H1 (cell line): ENCODE data around the gene RBM10. TPM values are rescaled to one million over a fixed set of nuclear protein-coding genes. Genes with fewer than 3 reads are reported as not detected.

Experiments used
- CTCF ChIA-PET: fragments of 300-600 bp; sonication (Branson Sonifier 250); formaldehyde crosslinking; loops from one replicate; lab custom pipeline; 2021; ENCODE audit not compliant: partially characterized antibody; lab: Charles Lee
- POLR2A ChIA-PET: fragments of 300-600 bp; sonication (Branson Sonifier 250); formaldehyde crosslinking; loops from one replicate; lab custom pipeline; 2021; ENCODE audit warnings: inconsistent platforms; ENCODE audit not compliant: partially characterized antibody; lab: Charles Lee
- DNase-seq, 2 experiments: peaks; one replicate each; pipeline versions ENCODE4 v3.0.0 to v3.0.0-alpha.2; 2010 to 2022; ENCODE audit warnings: low spot score in 2 of 2, low read depth in 1 of 2, mixed read lengths in 1 of 2
- FAIRE-seq: peaks from 2 replicates; lab custom pipeline; 2011; peaks lifted over from hg19 to GRCh38; lab: Jason Lieb, UNC
- H2AFZ ChIP-seq: 2 replicates; pipeline ENCODE4 v1.8.1; 2012; ENCODE audit warnings: low read length, inconsistent platforms
- H2AK5ac ChIP-seq: 2 replicates; pipeline ENCODE4 v1.6.1; 2013; ENCODE audit warnings: low read depth, low read length
- H2BK120ac ChIP-seq: replicated peaks from 2 replicates; pipeline ENCODE3; 2013; ENCODE audit warnings: low read depth, low read length, inconsistent platforms
- H2BK12ac ChIP-seq: 2 replicates; pipeline ENCODE4 v1.6.1; 2013; ENCODE audit warnings: low read depth, low read length
- H2BK15ac ChIP-seq: 2 replicates; pipeline ENCODE4 v1.6.1; 2013; ENCODE audit warnings: low read length
- H2BK20ac ChIP-seq: 2 replicates; pipeline ENCODE4 v1.6.1; 2013; ENCODE audit warnings: low read length
- H2BK5ac ChIP-seq: 2 replicates; pipeline ENCODE4 v1.6.1; 2013; ENCODE audit warnings: low read depth, low read length
- H3K14ac ChIP-seq: 2 replicates; pipeline ENCODE4 v1.6.1; 2013; ENCODE audit warnings: inconsistent platforms; ENCODE audit not compliant: insufficient read length
- H3K18ac ChIP-seq: 2 replicates; pipeline ENCODE4 v1.6.1; 2013; ENCODE audit warnings: low read length; ENCODE audit errors: extremely low read depth
- H3K23ac ChIP-seq: 2 replicates; pipeline ENCODE4 v1.6.1; 2013; ENCODE audit warnings: inconsistent platforms; ENCODE audit not compliant: insufficient read length
- H3K23me2 ChIP-seq: 2 replicates; pipeline ENCODE4 v1.6.1; 2013; ENCODE audit warnings: low read depth, low read length
- H3K27ac ChIP-seq: 2 replicates; pipeline ENCODE4 v1.6.1; 2011; ENCODE audit warnings: low read depth, low read length, inconsistent platforms
- H3K27me3 ChIP-seq, 4 experiments: replicated peaks in 1 of 4; 1 replicate in 1 of 4; 2 replicates in 3 of 4; pipeline versions ENCODE4 v1.6.1 to v1.8.1; 2011 to 2013; ENCODE audit warnings: low read length in 3 of 4, mild to moderate bottlenecking in 3 of 4, inconsistent platforms in 2 of 4, mixed read lengths in 2 of 4, moderate library complexity in 1 of 4; ENCODE audit not compliant: control insufficient read depth in 3 of 4, insufficient read depth in 3 of 4; ENCODE audit errors: extremely low read depth in 1 of 4
- H3K36me3 ChIP-seq, 4 experiments: 2 replicates each; pipeline versions ENCODE4 v1.6.1 to v1.8.1; 2011 to 2013; ENCODE audit warnings: mild to moderate bottlenecking in 4 of 4, low read length in 3 of 4, moderate library complexity in 2 of 4, control low read depth in 1 of 4, inconsistent platforms in 1 of 4; ENCODE audit not compliant: insufficient read depth in 4 of 4, control insufficient read depth in 2 of 4
- H3K4ac ChIP-seq: replicated peaks from 2 replicates; pipeline ENCODE3; 2013; ENCODE audit warnings: low read length, low read depth, mixed read lengths, inconsistent platforms; ENCODE audit not compliant: insufficient read length
- H3K4me1 ChIP-seq, 4 experiments: replicated peaks in 1 of 4; 1 replicate in 1 of 4; 2 replicates in 3 of 4; pipeline versions ENCODE4 v1.6.1 to v1.8.1; 2011 to 2013; ENCODE audit warnings: low read length in 3 of 4, inconsistent platforms in 2 of 4, mixed read lengths in 1 of 4; ENCODE audit not compliant: insufficient read depth in 4 of 4, control insufficient read depth in 3 of 4
- H3K4me2 ChIP-seq, 2 experiments: 2 replicates each; pipeline versions ENCODE4 v1.6.1 to v1.8.1; 2011 to 2013; ENCODE audit warnings: low read depth in 2 of 2, low read length in 2 of 2, control low read depth in 1 of 2, inconsistent platforms in 1 of 2, mild to moderate bottlenecking in 1 of 2; ENCODE audit not compliant: insufficient read depth in 1 of 2
- H3K4me3 ChIP-seq, 4 experiments: fragments of 200-600, 300-600 bp in 1 of 4; sonication (generic), shearing (Covaris generic), sonication (Bioruptor Twin) in 1 of 4; 2 replicates each; pipeline versions ENCODE4 v1.5.1 to v1.8.1; 2011 to 2016; ENCODE audit warnings: low read length in 4 of 4, low read depth in 3 of 4, control low read depth in 2 of 4, inconsistent platforms in 2 of 4, mild to moderate bottlenecking in 2 of 4, mixed read lengths in 1 of 4, moderate library complexity in 1 of 4; ENCODE audit not compliant: insufficient read depth in 2 of 4; ENCODE audit errors: extremely low read depth in 1 of 4
- H3K56ac ChIP-seq: replicated peaks from 2 replicates; pipeline ENCODE3; 2013; ENCODE audit warnings: low read depth, mild to moderate bottlenecking, mixed read lengths, low read length, inconsistent platforms; ENCODE audit not compliant: insufficient read length
- H3K79me1 ChIP-seq: 2 replicates; pipeline ENCODE4 v1.6.1; 2013; ENCODE audit warnings: low read depth, low read length, control low read depth
- H3K79me2 ChIP-seq, 2 experiments: 2 replicates each; pipeline versions ENCODE4 v1.6.1 to v1.8.1; 2012 to 2013; ENCODE audit warnings: low read length in 2 of 2, mild to moderate bottlenecking in 2 of 2, inconsistent platforms in 1 of 2; ENCODE audit not compliant: insufficient read depth in 2 of 2, control insufficient read depth in 1 of 2
- H3K9ac ChIP-seq, 4 experiments: replicated peaks in 1 of 4; 1 replicate in 1 of 4; 2 replicates in 3 of 4; pipeline versions ENCODE4 v1.6.1 to v1.8.1; 2011 to 2013; ENCODE audit warnings: low read depth in 3 of 4, low read length in 3 of 4, control low read depth in 2 of 4, mild to moderate bottlenecking in 2 of 4, moderate library complexity in 2 of 4, inconsistent platforms in 1 of 4; ENCODE audit errors: extremely low read depth in 1 of 4
- H3K9me3 ChIP-seq, 2 experiments: 2 replicates each; pipeline versions ENCODE4 v1.6.1 to v1.8.1; 2012 to 2013; ENCODE audit warnings: mild to moderate bottlenecking in 2 of 2, moderate library complexity in 2 of 2, control low read depth in 1 of 2, inconsistent platforms in 1 of 2, low read depth in 1 of 2, low read length in 1 of 2, mixed read lengths in 1 of 2; ENCODE audit not compliant: insufficient read depth in 2 of 2
- H4K20me1 ChIP-seq, 2 experiments: replicated peaks in 1 of 2; 2 replicates each; pipeline versions ENCODE3 to v1.8.1; 2011 to 2013; ENCODE audit warnings: inconsistent platforms in 2 of 2, low read length in 2 of 2, mild to moderate bottlenecking in 1 of 2; ENCODE audit not compliant: insufficient read depth in 2 of 2, control insufficient read depth in 1 of 2
- H4K5ac ChIP-seq: 2 replicates; pipeline ENCODE4 v1.6.1; 2013; ENCODE audit warnings: low read length, low read depth, mixed read lengths, inconsistent platforms; ENCODE audit not compliant: insufficient read length
- H4K8ac ChIP-seq: 2 replicates; pipeline ENCODE4 v1.8.0; 2013; ENCODE audit warnings: mild to moderate bottlenecking, moderate library complexity, low read length, inconsistent platforms; ENCODE audit not compliant: insufficient read depth; ENCODE audit errors: extremely low read depth
- H4K91ac ChIP-seq: replicated peaks from 2 replicates; pipeline ENCODE3; 2013; ENCODE audit warnings: low read length, mixed read lengths, inconsistent platforms; ENCODE audit not compliant: insufficient read length
- FOSL1 ChIP-seq: IDR thresholded peaks from 2 replicates; pipeline ENCODE4 v1.6.1; 2011; ENCODE audit warnings: mild to moderate bottlenecking, low read depth, low read length, moderate library complexity; ENCODE audit not compliant: insufficient read depth
- GTF2F1 ChIP-seq: IDR thresholded peaks from 2 replicates; pipeline ENCODE4 v1.6.1; 2012; ENCODE audit warnings: low read depth, low read length, improper control_type of control experiment, borderline replicate concordance
- HDAC6 ChIP-seq: IDR thresholded peaks from one replicate; pipeline ENCODE4 v1.7.1; 2012; ENCODE audit warnings: low read depth, mild to moderate bottlenecking, inconsistent platforms, low read length, moderate library complexity
- JUN ChIP-seq: IDR thresholded peaks from 2 replicates; pipeline ENCODE4 v1.6.1; 2011; ENCODE audit warnings: low read depth, mild to moderate bottlenecking, improper control_type of control experiment, low read length
- PHF8 ChIP-seq: fragments of 200-600 bp; sonication (generic); conservative IDR thresholded peaks from 2 replicates; pipeline ENCODE4 v1.7.1; 2012; ENCODE audit warnings: low read depth, mild to moderate bottlenecking, inconsistent platforms, low read length, moderate library complexity
- POU5F1 ChIP-seq: IDR thresholded peaks from 2 replicates; pipeline ENCODE4 v1.6.1; 2011; ENCODE audit warnings: low read depth, mild to moderate bottlenecking, low read length, moderate library complexity
- RAD21 ChIP-seq, 2 experiments: IDR thresholded peaks in 1 of 2; conservative IDR thresholded peaks in 1 of 2; 2 replicates each; pipeline ENCODE4 v1.6.1; 2011; ENCODE audit warnings: low read depth in 2 of 2, low read length in 2 of 2, improper control_type of control experiment in 1 of 2, inconsistent platforms in 1 of 2, mild to moderate bottlenecking in 1 of 2, moderate library complexity in 1 of 2
- RBBP5 ChIP-seq: IDR thresholded peaks from 2 replicates; pipeline ENCODE4 v1.7.1; 2012; ENCODE audit warnings: low read depth, mild to moderate bottlenecking, inconsistent platforms, low read length, moderate library complexity, borderline replicate concordance
- RNF2 ChIP-seq: fragments of 200-900, 300-1000 bp; sonication (generic); IDR thresholded peaks from 2 replicates; pipeline ENCODE4 v1.7.1; 2016; ENCODE audit warnings: borderline replicate concordance, low read depth, mild to moderate bottlenecking, antibody characterized with exemption, low read length; ENCODE audit not compliant: poor library complexity, severe bottlenecking; ENCODE audit errors: missing control alignments
- RXRA ChIP-seq: IDR thresholded peaks from 2 replicates; pipeline ENCODE4 v1.6.1; 2011; ENCODE audit warnings: low read depth, mild to moderate bottlenecking, low read length, moderate library complexity; ENCODE audit not compliant: insufficient read depth
- SIRT6 ChIP-seq: IDR thresholded peaks from one replicate; pipeline ENCODE4 v1.7.1; 2012; ENCODE audit warnings: low read length, inconsistent platforms
- WGBS, 2 experiments: shearing (Covaris generic) in 1 of 2; methylation state at CpG; one replicate each; pipeline versions ENCODE4 v1.1.6 to v1.1.7; 2013 to 2015; ENCODE audit warnings: low lambda C conversion rate in 2 of 2, mixed read lengths in 2 of 2, inconsistent platforms in 1 of 2, low coverage in 1 of 2, missing lambda C conversion rate in 1 of 2; ENCODE audit not compliant: insufficient replicate concordance in 2 of 2, insufficient coverage in 1 of 2, insufficient read length in 1 of 2; ENCODE audit errors: extremely low coverage in 1 of 2, missing lambda C conversion rate in 1 of 2; 5-methylcytosine and 5-hydroxymethylcytosine counted together
- polyA plus RNA-seq, 7 experiments: library from polyadenylated mRNA; depleted of rRNA in 3 of 7; stranded (reverse) in 5 of 7; unstranded in 2 of 7; fragments of >200 nt in 5 of 7; fragments of 200-250 nt in 2 of 7; gene quantifications; 1 replicate in 5 of 7; 2 replicates in 1 of 7; 4 replicates in 1 of 7; pipeline versions ENCODE4 v1.2.1 to v1.2.3, GENCODE V29; 2011 to 2013; ENCODE audit warnings: missing spikeins in 2 of 7, mixed read lengths in 2 of 7
- total RNA-seq: library from RNA; stranded (reverse); fragmentation: NEBNext Ultra II Directional; extraction: Animal tissue kit (Norgen Biotek cat#: 25700); gene quantifications from 2 replicates; pipeline ENCODE4 v1.2.1, GENCODE V29; 2021

RBM10 gene
- total and polyA plus RNA-seq, 2 of the 8 experiments (the other 6 are each of a cell fraction or from before 2014, with no cell fraction given), result 35.7 to 64.0 TPM

GRCh38 chrX:47169726-47170515 is 24.9 kb downstream of the RBM10 start:
- Histone ChIP-seq H3K4me2 (no peak overlapping the region), H3K4me1 (no peaks in the 10 kb centered on the region), H2BK120ac (no peak overlapping the region), H2AK5ac (no peak overlapping the region), H4K5ac (no peak overlapping the region), H3K4me3 (no peak overlapping the region), H3K27me3 (no peaks in the 10 kb centered on the region), H4K91ac (no peak overlapping the region), H3K36me3 (peaks cover 0 to 14% (median 7%) of the 10 kb centered on the region in 4 experiments; a peak in 3 of 8 replicates), H2AFZ (no peak overlapping the region), H3K79me2 (peaks cover 0 to 1% of the 10 kb centered on the region in 2 experiments; a peak in 1 of 4 replicates), H3K23ac (no peak overlapping the region), H4K8ac (no peak overlapping the region), H3K56ac (no peak overlapping the region), H3K79me1 (no peaks in the 10 kb centered on the region; the same call in 1 of the 2 replicates), H2BK20ac (no peak overlapping the region), H3K18ac (no peak overlapping the region), H2BK15ac (no peak overlapping the region), H3K23me2 (no peaks in the 10 kb centered on the region), H2BK12ac (no peak overlapping the region), H3K4ac (no peak overlapping the region), H3K27ac (no peak overlapping the region), H3K14ac (no peak overlapping the region), H3K9ac (no peak overlapping the region), H2BK5ac (no peak overlapping the region), H4K20me1 (peaks cover 0 to 2% of the 10 kb centered on the region in 2 experiments), H3K9me3 (no peaks in the 10 kb centered on the region)
- no peak for FAIRE-seq
- ChIA-PET CTCF (interaction anchor here (1.2 kb wide), 1 partner anchor 19 kb away, joined by 5 read pairs; no protein-coding TSS in a partner anchor), POLR2A (interaction anchor here (0.7 kb wide), 1 partner anchor 46 kb away, joined by 4 read pairs; no protein-coding TSS in a partner anchor)
- 90% methylated on average over 8 of the region's 13 CpGs; no CpG with 5 or more reads in 1 of the 2 experiments for WGBS, 2 experiments
- DNase-seq, result no peak
- TF ChIP-seq POU5F1 (no peak), RAD21 (IDR thresholded peaks at IDR 0.05 in 1 of 2, conservative IDR thresholded peaks at IDR 0.05 in 1 of 2; ENCODE audit: low read depth in 2 of 2, low read length in 2 of 2) (no peak), RBBP5 (no peak), RXRA (no peak), GTF2F1 (no peak), JUN (no peak), SIRT6 (no peak), RNF2 (no peak), HDAC6 (no peak), PHF8 (no peak), FOSL1 (no peak)
